Subcutaneous abdominal adipose tissue (tissue), 5 donors: ENCODE data around the gene DDX39B.
"Not testable (repeated sequence)": the region's sequence is repeated elsewhere in the genome, so short reads cannot be mapped to it uniquely, and the experiment has no call there.

Experiments used
- H3K27ac ChIP-seq: one replicate; pipeline ENCODE4 v1.7.0; 2013; ENCODE audit warnings: low read depth, mild to moderate bottlenecking, inconsistent platforms, low read length, moderate library complexity
- H3K27me3 ChIP-seq, 5 donors: one replicate each; pipeline ENCODE4 v1.7.0; 2013; ENCODE audit warnings: low read length in 5 of 5, inconsistent platforms in 1 of 5; ENCODE audit not compliant: control insufficient read depth in 5 of 5, insufficient read depth in 4 of 5
- H3K36me3 ChIP-seq, 5 donors: one replicate each; pipeline ENCODE4 v1.7.0; 2013; ENCODE audit warnings: low read length in 5 of 5; ENCODE audit not compliant: control insufficient read depth in 5 of 5, insufficient read depth in 5 of 5
- H3K4me1 ChIP-seq, 5 donors: one replicate each; pipeline ENCODE4 v1.7.0; 2013; ENCODE audit warnings: low read length in 5 of 5, mild to moderate bottlenecking in 3 of 5, moderate library complexity in 1 of 5; ENCODE audit not compliant: control insufficient read depth in 5 of 5, insufficient read depth in 5 of 5
- H3K4me3 ChIP-seq, 5 donors: one replicate each; pipeline ENCODE4 v1.7.0; 2013; ENCODE audit warnings: low read length in 5 of 5, low read depth in 1 of 5
- H3K9ac ChIP-seq, 5 donors: one replicate each; pipeline ENCODE4 v1.7.0; 2013; ENCODE audit warnings: low read length in 5 of 5, mild to moderate bottlenecking in 4 of 5, moderate library complexity in 3 of 5
- H3K9me3 ChIP-seq, 5 donors: one replicate each; pipeline ENCODE4 v1.7.0; 2013; ENCODE audit warnings: low read length in 5 of 5; ENCODE audit not compliant: control insufficient read depth in 5 of 5
- donor health status: healthy.
- donor health status: healthy.
- donor health status: healthy.
- donor health status: healthy.
- donor health status: healthy.

DDX39B gene

GRCh38 chr6:31502586-31502985 lies 39.2 kb downstream of the DDX39B start:
- H3K27me3 ChIP-seq = peaks cover 0 to 8% (median 4%) of the 10 kb centered on the region in 5 donors
- no peak overlapping the region for H3K4me3 ChIP-seq
- no peaks in the 10 kb centered on the region for H3K9me3 ChIP-seq
- peaks cover 0 to 15% (median 10%) of the 10 kb centered on the region in 5 donors for H3K4me1 ChIP-seq
- H3K36me3 ChIP-seq = peaks cover 0 to 21% (median 5%) of the 10 kb centered on the region in 5 donors
- H3K9ac ChIP-seq = no peak overlapping the region
- H3K27ac ChIP-seq = no peak overlapping the region

GRCh38 chr6:31499648-31500047 lies 42.2 kb downstream of the DDX39B start:
- peaks cover 0 to 36% (median 22%) of the 10 kb centered on the region in 5 donors for H3K4me1 ChIP-seq
- H3K36me3 ChIP-seq, H3K9me3 ChIP-seq, H3K27me3 ChIP-seq, H3K27ac ChIP-seq, H3K4me3 ChIP-seq, H3K9ac ChIP-seq: not testable (repeated sequence)

GRCh38 chr6:31498748-31499147 lies 43.1 kb downstream of the DDX39B start:
- Histone ChIP-seq H3K9ac (no peak overlapping the region), H3K9me3 (no peaks in the 10 kb centered on the region), H3K27ac (no peak overlapping the region), H3K4me3 (peak overlapping the region in 3 of 5 donors; percentile 35 to 73 (median 39)), H3K36me3 (no peaks in the 10 kb centered on the region), H3K4me1 (peaks cover 0 to 43% (median 28%) of the 10 kb centered on the region in 5 donors), H3K27me3 (peaks cover 0 to 8% (median 3%) of the 10 kb centered on the region in 5 donors)

GRCh38 chr6:31497531-31498476 lies 44.0 kb downstream of the DDX39B start, which contains the start of gene MICB:
Gene MICB (plus strand): TSS chr6:31498145. CDS start chr6:31498194, 49 bp downstream.
- peak within 1 kb of the TSS in 3 of 5 donors; percentile 42 to 76 (median 58) for H3K9ac ChIP-seq
- H3K27me3 ChIP-seq = peaks cover 0 to 8% (median 3%) of the 10 kb centered on the region in 5 donors
- peak within 1 kb of the TSS; percentile 66 to 74 (median 71) for H3K4me3 ChIP-seq
- no peaks in the 10 kb centered on the region for H3K36me3 ChIP-seq
- no peaks in the 10 kb centered on the region for H3K9me3 ChIP-seq
- H3K27ac ChIP-seq = no peak within 1 kb of the TSS
- H3K4me1 ChIP-seq = peaks cover 0 to 47% (median 30%) of the 10 kb centered on the region in 5 donors

GRCh38 chr6:31496826-31497225 lies 45.0 kb downstream of the DDX39B start:
- H3K27ac ChIP-seq, H3K9ac ChIP-seq: not testable (repeated sequence)
- H3K4me3 ChIP-seq = peak overlapping the region in 1 of 5 donors; percentile 73

GRCh38 chr6:31495580-31495979 lies 46.2 kb downstream of the DDX39B start:
- Histone ChIP-seq H3K4me1 (peaks cover 0 to 53% (median 32%) of the 10 kb centered on the region in 5 donors), H3K9ac (peak overlapping the region in 2 of 5 donors; percentile 51 to 60), H3K27me3 (peaks cover 0 to 8% (median 3%) of the 10 kb centered on the region in 5 donors), H3K36me3 (no peaks in the 10 kb centered on the region), H3K4me3 (peak overlapping the region in 4 of 5 donors; percentile 63 to 78 (median 73)), H3K9me3 (no peaks in the 10 kb centered on the region), H3K27ac (no peak overlapping the region)

More at GRCh38 chr6:31496826-31497225, 45.0 kb downstream of the DDX39B start:
- H3K4me1 ChIP-seq = peaks cover 0 to 51% (median 30%) of the 10 kb centered on the region in 5 donors
- not testable (repeated sequence) for H3K27me3 ChIP-seq, H3K9me3 ChIP-seq, H3K36me3 ChIP-seq

GRCh38 chr6:31493875-31494694 lies 47.7 kb downstream of the DDX39B start:
- Histone ChIP-seq H3K36me3 (no peaks in the 10 kb centered on the region), H3K9me3 (no peaks in the 10 kb centered on the region), H3K9ac (peak overlapping the region in 4 of 5 donors; percentile 48 to 71 (median 65)), H3K27ac (peak overlapping the region; percentile 30), H3K4me3 (peak overlapping the region; percentile 58 to 78 (median 73)), H3K4me1 (peaks cover 0 to 52% (median 32%) of the 10 kb centered on the region in 5 donors), H3K27me3 (peaks cover 0 to 4% (median 0%) of the 10 kb centered on the region in 5 donors)

GRCh38 chr6:31493550-31493874 lies 48.3 kb downstream of the DDX39B start:
- not testable (repeated sequence) for H3K36me3 ChIP-seq, H3K9ac ChIP-seq, H3K27ac ChIP-seq, H3K27me3 ChIP-seq, H3K9me3 ChIP-seq
- Histone ChIP-seq H3K4me1 (peaks cover 0 to 46% (median 28%) of the 10 kb centered on the region in 5 donors), H3K4me3 (peak overlapping the region in 3 of 5 donors; percentile 73 to 78 (median 73))

- no peak overlapping the region for H3K4me3 ChIP-seq
- H3K27ac ChIP-seq = no peak overlapping the region
- no peaks in the 10 kb centered on the region for H3K36me3 ChIP-seq
- peaks cover 0 to 3% (median 0%) of the 10 kb centered on the region in 5 donors for H3K27me3 ChIP-seq
- H3K9me3 ChIP-seq = no peaks in the 10 kb centered on the region
- H3K4me1 ChIP-seq = peaks cover 0 to 20% (median 9%) of the 10 kb centered on the region in 5 donors
- H3K9ac ChIP-seq = no peak overlapping the region
Observed at GRCh38 chr6:31490115-31490873, 51.5 kb downstream of the DDX39B start.
